GM12878 (cell line): ENCODE measurements around the gene COL27A1. TPM values are rescaled to one million over a fixed set of nuclear protein-coding genes. Genes with fewer than 3 reads are reported as not detected.

Experiments used
- ATAC-seq: fragments of 200-7000 bp; cut with Tn5 transposase; 3 replicates; pipeline ENCODE4 v1.9.1; 2020; ENCODE audit warnings: mild to moderate bottlenecking, moderate library complexity
- BruUV-seq: library from RNA; stranded (reverse); fragments of 400-500 nt; replicated peaks from 2 replicates; lab custom pipeline; 2021; lab: Mats Ljungman, UMichigan
- CTCF ChIA-PET: fragments of 300-600 bp; sonication (Branson Sonifier 250); formaldehyde crosslinking; extraction: SDS; loops from one replicate; lab custom pipeline; 2021; ENCODE audit warnings: inconsistent platforms; lab: Yijun Ruan, JAX
- POLR2A ChIA-PET: fragments of 350-600 bp; formaldehyde crosslinking; extraction: SDS; loops from one replicate; lab custom pipeline; 2021; ENCODE audit warnings: inconsistent platforms; lab: Charles Lee
- RAD21 ChIA-PET: fragments of 300-600 bp; sonication (Branson Sonifier 250); formaldehyde crosslinking; loops from one replicate; lab custom pipeline; 2023; ENCODE audit warnings: antibody characterized with exemption; ENCODE audit not compliant: unreplicated experiment; lab: Charles Lee
- SMC1A ChIA-PET: fragments of 300-600 bp; sonication (Branson Sonifier 250); formaldehyde crosslinking; loops from one replicate; lab custom pipeline; 2023; ENCODE audit not compliant: unreplicated experiment, uncharacterized antibody; lab: Charles Lee
- DNase-seq: peaks from one replicate; pipeline ENCODE4 v3.0.0-alpha.2; 2011; ENCODE audit warnings: low read depth, low spot score
- FAIRE-seq: peaks from 3 replicates; lab custom pipeline; 2011; peaks lifted over from hg19 to GRCh38; lab: Jason Lieb, UNC
- H2AFZ ChIP-seq: 2 replicates; pipeline ENCODE4 v1.6.0; 2011; ENCODE audit warnings: low read depth, low read length, control low read depth; ENCODE audit not compliant: control insufficient read depth
- H3K27ac ChIP-seq: 2 replicates; pipeline ENCODE4 v1.5.1; 2011; ENCODE audit warnings: control low read depth; ENCODE audit not compliant: control insufficient read depth, insufficient read depth
- H3K27me3 ChIP-seq, 2 experiments: replicated peaks in 1 of 2; 2 replicates each; pipeline versions ENCODE4 v1.6.0 to v1.6.1; 2011; ENCODE audit warnings: low read length in 1 of 2; ENCODE audit not compliant: control insufficient read depth in 2 of 2, insufficient read depth in 2 of 2
- H3K36me3 ChIP-seq, 2 experiments: 2 replicates each; pipeline ENCODE4 v1.5.1; 2011; ENCODE audit warnings: low read length in 1 of 2; ENCODE audit not compliant: control insufficient read depth in 2 of 2, insufficient read depth in 2 of 2
- H3K4me1 ChIP-seq: 2 replicates; pipeline ENCODE4 v1.6.1; 2011; ENCODE audit warnings: mild to moderate bottlenecking, low read length, moderate library complexity, mixed read lengths; ENCODE audit not compliant: control insufficient read depth, insufficient read depth
- H3K4me2 ChIP-seq: 2 replicates; pipeline ENCODE4 v1.6.0; 2011; ENCODE audit warnings: control low read depth; ENCODE audit not compliant: control insufficient read depth, insufficient read depth
- H3K4me3 ChIP-seq: fragments of 200-600 bp; sonication (generic); 2 replicates; pipeline ENCODE4 v1.5.1; 2016
- H3K79me2 ChIP-seq: 2 replicates; pipeline ENCODE4 v1.6.0; 2011; ENCODE audit warnings: low read length; ENCODE audit not compliant: control insufficient read depth, insufficient read depth
- H3K9ac ChIP-seq: 2 replicates; pipeline ENCODE4 v1.8.0; 2011; ENCODE audit warnings: low read length, control low read depth, mixed read lengths; ENCODE audit not compliant: control insufficient read depth, insufficient read depth
- H3K9me3 ChIP-seq: replicated peaks from 3 replicates; pipeline ENCODE4 v1.5.1; 2011; ENCODE audit warnings: mild to moderate bottlenecking, low read length; ENCODE audit not compliant: control insufficient read depth, insufficient read depth
- H4K20me1 ChIP-seq: 2 replicates; pipeline ENCODE4 v1.6.0; 2011; ENCODE audit not compliant: control insufficient read depth, insufficient read depth
- EED ChIP-seq: sonication (generic); IDR thresholded peaks from 2 replicates; pipeline ENCODE4 v1.6.1; 2016; ENCODE audit warnings: antibody characterized with exemption, low read depth
- JUNB ChIP-seq: IDR thresholded peaks from 2 replicates; pipeline ENCODE4 v1.6.1; 2016; ENCODE audit warnings: antibody characterized with exemption, mild to moderate bottlenecking
- POLR2AphosphoS5 ChIP-seq: IDR thresholded peaks from 2 replicates; pipeline ENCODE4 v1.6.1; 2011; ENCODE audit warnings: mild to moderate bottlenecking, low read length, inconsistent platforms
- RFX5 ChIP-seq: IDR thresholded peaks from 2 replicates; pipeline ENCODE4 v1.6.1; 2011; ENCODE audit warnings: low read depth, low read length, improper control_type of control experiment
- ZSCAN29 ChIP-seq: fragments of 450-650 bp; IDR thresholded peaks from 2 replicates; pipeline ENCODE4 v1.6.1; 2017; ENCODE audit warnings: mild to moderate bottlenecking, moderate library complexity
- WGBS: methylation state at CpG from one replicate; pipeline ENCODE4 v1.1.6; 2016; ENCODE audit warnings: low lambda C conversion rate; ENCODE audit not compliant: insufficient replicate concordance, insufficient coverage; ENCODE audit errors: missing lambda C conversion rate; 5-methylcytosine and 5-hydroxymethylcytosine counted together
- in situ Hi-C: fragments of 300-500 bp; cut with MboI; formaldehyde crosslinking; loops from 9 replicates; pipeline ENCODE4 v1.14.3; 2018; ENCODE audit warnings: mixed read lengths
- intact Hi-C: fragments of 100-400 bp; cut with micrococcal nuclease; formaldehyde crosslinking; loops from one replicate; pipeline ENCODE4 v1.14.2; 2022; ENCODE audit not compliant: unreplicated experiment
- polyA plus RNA-seq, 11 experiments: library from polyadenylated mRNA; depleted of rRNA in 4 of 11; unstranded in 6 of 11; stranded (reverse) in 5 of 11; fragments of >200 nt; fragmentation: Nextera tagmentation in 4 of 11; fragmentation: Illumina TruSeq in 1 of 11; extraction: Ambion mirVana in 4 of 11; extraction: Trizol in 1 of 11; gene quantifications; 1 replicate in 1 of 11; 2 replicates in 10 of 11; pipeline versions ENCODE4 v1.2.1 to v1.2.3, GENCODE V29; 2011 to 2016; ENCODE audit warnings: inconsistent platforms in 2 of 11, missing spikeins in 2 of 11, low read depth in 1 of 11
- total RNA-seq, 4 experiments: library from RNA; depleted of rRNA in 3 of 4; stranded (reverse); fragments of >200 nt in 3 of 4; fragmentation: Illumina TruSeq in 1 of 4; extraction: Trizol in 1 of 4; gene quantifications; 2 replicates each; pipeline versions ENCODE4 v1.2.1 to v1.2.3, GENCODE V29; 2013 to 2021
- TF ChIP-seq, protein P1 (sequence below): fragments of 450-650 bp; IDR thresholded peaks from 2 replicates; pipeline ENCODE4 v1.6.1; 2016; ENCODE audit warnings: mild to moderate bottlenecking, moderate library complexity, borderline replicate concordance

The COL27A1 gene
- total and polyA plus RNA-seq, 10 of the 15 experiments (the other 5 are each of a cell fraction or from before 2014, with no cell fraction given): 0.10 TPM; not detected in 9

DNA sequence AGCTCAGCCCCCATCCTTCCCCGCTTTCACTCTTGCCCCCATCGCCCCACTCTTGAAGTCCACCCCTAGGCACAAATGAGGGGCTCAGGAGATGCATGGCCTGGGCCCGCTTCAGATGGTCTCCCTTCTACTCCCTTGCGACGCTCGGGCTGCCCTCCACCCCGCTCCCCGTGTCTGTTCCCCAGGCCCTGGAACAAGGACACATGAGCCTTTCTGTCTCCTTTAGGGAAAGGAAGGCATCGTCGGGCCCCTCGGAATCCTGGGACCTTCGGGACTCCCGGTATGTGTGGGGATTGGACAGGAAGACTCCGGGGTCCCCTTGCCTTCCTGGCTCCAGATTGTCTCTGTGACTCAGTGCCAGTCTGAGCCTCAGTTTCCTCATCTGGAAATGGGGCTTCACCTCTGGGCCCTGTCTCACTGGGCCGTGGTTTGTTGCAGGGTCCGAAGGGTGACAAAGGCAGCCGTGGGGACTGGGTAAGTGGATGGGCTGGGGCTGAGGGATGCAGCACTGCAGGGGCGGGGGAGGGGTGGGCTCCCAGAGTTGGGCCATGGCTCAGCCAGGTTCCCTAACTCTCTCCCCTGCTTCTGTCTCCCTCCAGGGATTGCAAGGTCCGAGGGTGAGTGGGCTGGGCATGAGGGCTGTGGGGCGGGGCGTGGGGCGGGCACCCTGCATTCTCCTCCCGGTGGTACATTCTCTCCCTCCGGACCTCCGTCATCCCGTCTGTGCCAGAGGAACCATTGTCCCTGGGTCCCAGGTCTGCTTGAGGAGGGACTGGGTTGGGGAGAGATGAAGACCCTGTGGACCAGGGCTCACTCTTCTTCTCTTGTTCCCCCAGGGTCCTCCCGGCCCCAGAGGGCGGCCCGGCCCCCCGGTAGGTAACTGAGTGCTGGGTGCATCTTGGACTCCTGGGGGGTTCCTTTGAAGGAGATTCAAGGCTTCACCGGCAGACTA is 145.8 kb downstream of the COL27A1 start (continued):
- TF ChIP-seq, protein P1, sequence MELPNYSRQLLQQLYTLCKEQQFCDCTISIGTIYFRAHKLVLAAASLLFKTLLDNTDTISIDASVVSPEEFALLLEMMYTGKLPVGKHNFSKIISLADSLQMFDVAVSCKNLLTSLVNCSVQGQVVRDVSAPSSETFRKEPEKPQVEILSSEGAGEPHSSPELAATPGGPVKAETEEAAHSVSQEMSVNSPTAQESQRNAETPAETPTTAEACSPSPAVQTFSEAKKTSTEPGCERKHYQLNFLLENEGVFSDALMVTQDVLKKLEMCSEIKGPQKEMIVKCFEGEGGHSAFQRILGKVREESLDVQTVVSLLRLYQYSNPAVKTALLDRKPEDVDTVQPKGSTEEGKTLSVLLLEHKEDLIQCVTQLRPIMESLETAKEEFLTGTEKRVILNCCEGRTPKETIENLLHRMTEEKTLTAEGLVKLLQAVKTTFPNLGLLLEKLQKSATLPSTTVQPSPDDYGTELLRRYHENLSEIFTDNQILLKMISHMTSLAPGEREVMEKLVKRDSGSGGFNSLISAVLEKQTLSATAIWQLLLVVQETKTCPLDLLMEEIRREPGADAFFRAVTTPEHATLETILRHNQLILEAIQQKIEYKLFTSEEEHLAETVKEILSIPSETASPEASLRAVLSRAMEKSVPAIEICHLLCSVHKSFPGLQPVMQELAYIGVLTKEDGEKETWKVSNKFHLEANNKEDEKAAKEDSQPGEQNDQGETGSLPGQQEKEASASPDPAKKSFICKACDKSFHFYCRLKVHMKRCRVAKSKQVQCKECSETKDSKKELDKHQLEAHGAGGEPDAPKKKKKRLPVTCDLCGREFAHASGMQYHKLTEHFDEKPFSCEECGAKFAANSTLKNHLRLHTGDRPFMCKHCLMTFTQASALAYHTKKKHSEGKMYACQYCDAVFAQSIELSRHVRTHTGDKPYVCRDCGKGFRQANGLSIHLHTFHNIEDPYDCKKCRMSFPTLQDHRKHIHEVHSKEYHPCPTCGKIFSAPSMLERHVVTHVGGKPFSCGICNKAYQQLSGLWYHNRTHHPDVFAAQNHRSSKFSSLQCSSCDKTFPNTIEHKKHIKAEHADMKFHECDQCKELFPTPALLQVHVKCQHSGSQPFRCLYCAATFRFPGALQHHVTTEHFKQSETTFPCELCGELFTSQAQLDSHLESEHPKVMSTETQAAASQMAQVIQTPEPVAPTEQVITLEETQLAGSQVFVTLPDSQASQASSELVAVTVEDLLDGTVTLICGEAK: no peak
- TF ChIP-seq RFX5: no peak
- no peak for TF ChIP-seq JUNB
- no peak for TF ChIP-seq POLR2AphosphoS5
- TF ChIP-seq ZSCAN29: no peak

DNA sequence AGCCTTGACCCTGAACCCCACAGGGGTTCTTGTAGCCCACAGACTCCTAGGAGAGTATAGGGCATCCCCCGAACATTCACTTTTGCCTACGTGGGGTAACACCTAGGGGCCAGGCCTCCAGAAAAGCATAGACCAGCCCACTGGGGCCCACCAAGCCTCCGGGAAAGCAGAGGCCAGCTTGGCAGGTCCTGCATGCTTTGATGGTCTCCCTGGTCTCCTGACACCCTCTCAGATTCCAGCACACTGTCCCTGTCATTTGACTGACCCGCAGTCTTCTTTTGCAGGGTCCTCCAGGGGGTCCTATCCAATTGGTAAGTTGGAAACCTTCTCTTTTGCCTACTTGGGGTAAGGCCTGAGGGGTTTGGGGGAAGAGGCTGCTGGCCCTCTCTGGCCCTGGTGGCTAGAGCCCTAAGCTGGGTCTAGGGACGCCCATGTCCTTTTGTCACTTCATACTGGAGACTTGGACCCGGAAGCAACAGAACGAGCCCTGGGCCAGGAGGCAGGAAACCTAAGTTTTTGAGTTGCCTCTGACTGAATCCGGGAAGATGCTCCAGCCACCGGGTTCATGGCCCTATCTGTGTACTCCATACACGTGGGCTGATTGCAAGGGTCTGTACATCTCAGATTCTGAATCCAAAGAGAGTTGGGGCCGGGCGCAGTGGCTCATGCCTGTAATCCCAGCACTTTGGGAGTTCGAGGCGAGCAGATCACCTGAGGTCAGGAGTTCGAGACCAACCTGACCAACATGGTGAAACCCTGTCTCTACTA is 146.6 kb downstream of the COL27A1 start:
- no peak for FAIRE-seq
- 0 out of 2 replicates have a peak, but pooled peaks cover 3% of the 10 kb centered on the region for H4K20me1 ChIP-seq
- H3K36me3 ChIP-seq: no peaks in the 10 kb centered on the region
- peaks cover 0 to 8% of the 10 kb centered on the region in 2 experiments; a peak in 2 of 4 replicates for H3K27me3 ChIP-seq
- no peak for ATAC-seq
- CTCF ChIA-PET: no interaction called here
- no peak overlapping the region for H3K4me3 ChIP-seq
- POLR2A ChIA-PET: no interaction called here
- no peak for DNase-seq
- H3K9ac ChIP-seq: no peak overlapping the region
- no TSS peak for BruUV-seq
- H3K79me2 ChIP-seq: no peaks in the 10 kb centered on the region
- TF ChIP-seq EED: no peak
- in situ Hi-C loops (no loop called here), intact Hi-C loops (no loop called here)
- SMC1A ChIA-PET: no interaction called here
- no peak overlapping the region for H3K27ac ChIP-seq
- WGBS: 24% methylated on average over 15 of the region's 15 CpGs
- H3K4me2 ChIP-seq: no peak overlapping the region
- no peaks in the 10 kb centered on the region for H3K4me1 ChIP-seq
- RAD21 ChIA-PET: interaction anchor here (0.6 kb wide), 1 partner anchor 385 kb away, joined by 3 read pairs; no protein-coding TSS in a partner anchor
- no peaks in the 10 kb centered on the region for H3K9me3 ChIP-seq
- H2AFZ ChIP-seq: no peak overlapping the region
